NT2/D1 (cell line): ENCODE data around the gene PARVA.

Experiments used
- SUZ12 ChIP-seq: IDR thresholded peaks from 2 replicates; pipeline ENCODE4 v1.6.1; 2011; ENCODE audit not compliant: insufficient read length, insufficient read depth; ENCODE audit errors: extremely low read depth
- ZNF274 ChIP-seq: IDR thresholded peaks from 2 replicates; pipeline ENCODE4 v1.6.1; 2011; ENCODE audit warnings: mild to moderate bottlenecking, low read depth, low read length

- no peak for TF ChIP-seq ZNF274
- no peak for TF ChIP-seq SUZ12
These were observed 18.0 kb downstream of the PARVA start for GRCh38 chr11:12395333-12395732.
